ENCODE data around the gene SLC7A10. TPM values are rescaled to one million over a fixed set of nuclear protein-coding genes. Genes with fewer than 3 reads are reported as not detected.

SLC7A10 gene
- total RNA-seq, 1 donor, result not detected

DNA sequence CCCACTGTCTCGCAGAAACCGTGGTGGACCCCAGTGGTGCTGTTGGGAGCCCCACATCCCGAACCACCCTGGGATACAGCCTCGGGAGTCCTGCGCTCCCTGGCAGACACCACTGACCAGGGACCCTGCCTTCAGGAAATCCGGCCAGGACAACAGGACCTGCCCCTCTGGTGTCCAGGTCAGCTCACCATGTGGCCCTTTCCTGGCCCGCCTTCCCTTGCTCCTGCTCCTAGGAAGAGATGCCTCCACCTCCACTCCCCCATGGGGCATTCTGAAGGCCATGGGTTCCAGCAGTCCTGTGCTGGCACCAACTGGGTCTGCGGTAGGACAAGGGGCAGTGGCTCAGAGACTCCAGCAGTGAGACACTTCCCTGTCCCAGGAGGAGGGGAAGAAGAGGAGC lies 22.5 kb upstream of the SLC7A10 start:
- Histone ChIP-seq H3K36me3 (ENCODE audit: insufficient read depth, low read length) (no peaks in the 10 kb centered on the region), H3K9me3 (ENCODE audit: low read depth, low read length) (no peaks in the 10 kb centered on the region), H3K27ac (ENCODE audit: low read depth, low read length) (no peak overlapping the region), H4K20me1 (ENCODE audit: insufficient read depth, low read length) (no peaks in the 10 kb centered on the region), H2AFZ (ENCODE audit: low read length) (no peak overlapping the region), H3K4me3 (ENCODE audit: insufficient read depth, low read length) (no peak overlapping the region), H3K4me1 (ENCODE audit: insufficient read depth, low read length) (no peaks in the 10 kb centered on the region), H3K79me2 (ENCODE audit: insufficient read depth, low read length) (no peaks in the 10 kb centered on the region), H3K27me3 (ENCODE audit: insufficient read depth, low read length) (no peaks in the 10 kb centered on the region), H3K4me2 (ENCODE audit: insufficient read depth, low read length) (no peak overlapping the region)
- TF ChIP-seq, protein P1, sequence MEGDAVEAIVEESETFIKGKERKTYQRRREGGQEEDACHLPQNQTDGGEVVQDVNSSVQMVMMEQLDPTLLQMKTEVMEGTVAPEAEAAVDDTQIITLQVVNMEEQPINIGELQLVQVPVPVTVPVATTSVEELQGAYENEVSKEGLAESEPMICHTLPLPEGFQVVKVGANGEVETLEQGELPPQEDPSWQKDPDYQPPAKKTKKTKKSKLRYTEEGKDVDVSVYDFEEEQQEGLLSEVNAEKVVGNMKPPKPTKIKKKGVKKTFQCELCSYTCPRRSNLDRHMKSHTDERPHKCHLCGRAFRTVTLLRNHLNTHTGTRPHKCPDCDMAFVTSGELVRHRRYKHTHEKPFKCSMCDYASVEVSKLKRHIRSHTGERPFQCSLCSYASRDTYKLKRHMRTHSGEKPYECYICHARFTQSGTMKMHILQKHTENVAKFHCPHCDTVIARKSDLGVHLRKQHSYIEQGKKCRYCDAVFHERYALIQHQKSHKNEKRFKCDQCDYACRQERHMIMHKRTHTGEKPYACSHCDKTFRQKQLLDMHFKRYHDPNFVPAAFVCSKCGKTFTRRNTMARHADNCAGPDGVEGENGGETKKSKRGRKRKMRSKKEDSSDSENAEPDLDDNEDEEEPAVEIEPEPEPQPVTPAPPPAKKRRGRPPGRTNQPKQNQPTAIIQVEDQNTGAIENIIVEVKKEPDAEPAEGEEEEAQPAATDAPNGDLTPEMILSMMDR (IDR thresholded peaks at IDR 0.05; ENCODE audit: extremely low read depth, low read depth, low read length), result no peak
- DNase-seq (ENCODE audit: insufficient read length, low spot score, missing footprints), result no peak

DNA sequence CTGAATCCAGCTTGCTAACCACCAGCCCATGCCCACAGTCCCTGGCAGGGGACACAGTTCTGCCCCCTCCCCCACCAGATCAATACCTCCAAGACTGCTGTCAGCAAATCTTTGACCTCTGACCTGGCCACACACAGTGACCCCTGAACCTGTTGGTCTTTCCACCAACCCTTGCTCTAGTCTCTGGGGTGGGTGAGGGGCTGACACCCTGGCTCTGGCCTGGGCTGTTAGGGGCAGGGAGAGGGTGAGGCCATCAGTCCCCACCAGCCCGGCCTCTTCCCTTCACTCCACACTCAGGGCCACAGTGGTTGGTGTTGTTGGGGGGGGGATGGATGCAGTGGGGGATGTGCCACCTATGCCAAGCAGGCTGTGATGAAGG lies 21.8 kb upstream of the SLC7A10 start:
- H3K79me2 ChIP-seq (ENCODE audit: insufficient read depth, low read length), result no peaks in the 10 kb centered on the region
- H3K27ac ChIP-seq (ENCODE audit: low read depth, low read length), result no peak overlapping the region
- no peaks in the 10 kb centered on the region for H3K36me3 ChIP-seq (ENCODE audit: insufficient read depth, low read length)
- H3K4me1 ChIP-seq (ENCODE audit: insufficient read depth, low read length), result no peaks in the 10 kb centered on the region
- H4K20me1 ChIP-seq (ENCODE audit: insufficient read depth, low read length), result no peaks in the 10 kb centered on the region
- no peaks in the 10 kb centered on the region for H3K27me3 ChIP-seq (ENCODE audit: insufficient read depth, low read length)
- no peak overlapping the region for H3K4me3 ChIP-seq (ENCODE audit: insufficient read depth, low read length)
- H3K9me3 ChIP-seq (ENCODE audit: low read depth, low read length), result no peaks in the 10 kb centered on the region
- TF ChIP-seq, protein P1 (IDR thresholded peaks at IDR 0.05; ENCODE audit: extremely low read depth, low read depth, low read length), result no peak
- no peak overlapping the region for H3K4me2 ChIP-seq (ENCODE audit: insufficient read depth, low read length)
- DNase-seq (ENCODE audit: insufficient read length, low spot score, missing footprints), result no peak
- no peak overlapping the region for H2AFZ ChIP-seq (ENCODE audit: low read length)

DNA sequence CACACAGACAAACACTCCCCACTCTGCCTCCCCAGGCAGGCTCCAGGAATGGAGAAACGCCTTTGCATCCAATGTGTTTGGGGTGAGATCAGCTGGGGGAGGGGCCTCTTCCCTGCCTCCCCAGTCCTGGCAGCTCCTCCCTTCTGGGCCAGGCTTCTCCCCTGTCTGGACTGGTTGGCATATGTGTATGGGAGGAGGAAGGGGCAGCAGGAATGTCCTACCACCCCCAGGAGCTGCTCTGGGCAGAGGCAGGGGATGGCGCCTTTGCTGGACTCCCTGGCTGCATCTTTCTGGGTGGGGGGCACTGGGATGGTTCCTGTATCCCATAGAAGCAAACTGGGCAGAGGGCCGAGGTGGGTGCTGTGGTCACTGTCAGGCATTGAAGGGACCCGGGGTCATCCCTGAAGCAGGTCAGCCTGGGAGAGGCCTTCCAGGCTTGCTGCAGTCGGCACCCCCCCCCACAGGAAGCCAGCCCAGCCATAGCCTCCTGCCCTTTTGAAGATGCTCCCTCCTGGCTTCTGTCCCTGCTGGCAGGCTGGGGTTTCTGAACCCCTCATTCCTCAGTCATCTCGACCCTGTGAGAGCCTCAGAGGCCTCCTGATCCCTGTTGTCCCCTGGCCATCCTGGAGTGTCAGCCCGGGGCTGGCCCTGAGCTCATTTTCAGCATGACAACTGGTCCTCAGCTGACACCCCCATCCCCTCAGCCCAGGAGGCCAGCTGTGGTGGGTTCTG lies 21.2 kb upstream of the SLC7A10 start:
- DNase-seq (ENCODE audit: insufficient read length, low spot score, missing footprints), result no peak
- no peaks in the 10 kb centered on the region for H3K27me3 ChIP-seq (ENCODE audit: insufficient read depth, low read length)
- no peaks in the 10 kb centered on the region for H3K79me2 ChIP-seq (ENCODE audit: insufficient read depth, low read length)
- H3K36me3 ChIP-seq (ENCODE audit: insufficient read depth, low read length), result no peaks in the 10 kb centered on the region
- no peaks in the 10 kb centered on the region for H3K4me1 ChIP-seq (ENCODE audit: insufficient read depth, low read length)
- TF ChIP-seq, protein P1 (IDR thresholded peaks at IDR 0.05; ENCODE audit: extremely low read depth, low read depth, low read length), result no peak
- no peak overlapping the region for H3K27ac ChIP-seq (ENCODE audit: low read depth, low read length)
- no peaks in the 10 kb centered on the region for H3K9me3 ChIP-seq (ENCODE audit: low read depth, low read length)
- no peaks in the 10 kb centered on the region for H4K20me1 ChIP-seq (ENCODE audit: insufficient read depth, low read length)
- no peak overlapping the region for H3K4me2 ChIP-seq (ENCODE audit: insufficient read depth, low read length)
- no peak overlapping the region for H2AFZ ChIP-seq (ENCODE audit: low read length)
- no peak overlapping the region for H3K4me3 ChIP-seq (ENCODE audit: insufficient read depth, low read length)

DNA sequence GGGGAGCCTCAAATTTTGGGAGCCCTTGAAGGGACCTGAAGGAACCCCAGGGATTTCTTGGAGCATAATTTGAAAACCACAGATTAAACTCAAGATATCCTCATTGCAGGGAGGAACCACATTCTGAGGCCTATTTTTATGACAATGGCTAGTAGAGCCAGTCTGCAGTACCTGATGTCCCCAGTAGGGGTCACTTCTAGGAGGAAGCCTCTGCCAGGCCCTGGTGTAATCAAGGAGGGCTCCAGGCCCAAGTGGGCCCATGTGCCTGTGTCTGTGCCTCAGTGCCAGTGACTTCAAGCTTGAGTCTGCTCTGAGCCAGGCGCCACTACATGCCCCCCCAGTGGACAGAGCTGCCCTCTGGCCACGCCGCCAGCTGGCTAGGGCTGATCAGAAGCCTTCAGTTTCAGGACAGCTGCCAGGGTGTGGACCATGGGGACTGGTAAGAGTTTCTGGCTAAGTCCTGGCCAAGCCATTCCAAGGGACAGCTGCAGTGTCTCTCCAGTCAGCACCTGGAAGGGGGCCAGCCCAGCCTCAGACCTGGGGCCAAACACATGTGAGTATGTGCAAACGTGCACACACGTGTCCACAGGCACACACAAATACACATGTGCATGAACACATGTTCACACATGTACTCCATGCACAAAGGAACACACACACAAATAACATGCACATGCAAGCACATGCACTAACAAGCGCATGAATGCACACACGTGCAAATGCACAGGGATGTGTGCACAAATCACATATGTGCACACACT lies 20.5 kb upstream of the SLC7A10 start:
- Histone ChIP-seq H3K4me2 (ENCODE audit: insufficient read depth, low read length) (no peak overlapping the region), H3K36me3 (ENCODE audit: insufficient read depth, low read length) (no peaks in the 10 kb centered on the region), H2AFZ (ENCODE audit: low read length) (no peak overlapping the region), H4K20me1 (ENCODE audit: insufficient read depth, low read length) (no peaks in the 10 kb centered on the region), H3K9me3 (ENCODE audit: low read depth, low read length) (no peaks in the 10 kb centered on the region), H3K4me1 (ENCODE audit: insufficient read depth, low read length) (no peaks in the 10 kb centered on the region), H3K4me3 (ENCODE audit: insufficient read depth, low read length) (no peak overlapping the region), H3K27me3 (ENCODE audit: insufficient read depth, low read length) (no peaks in the 10 kb centered on the region), H3K27ac (ENCODE audit: low read depth, low read length) (no peak overlapping the region), H3K79me2 (ENCODE audit: insufficient read depth, low read length) (no peaks in the 10 kb centered on the region)
- TF ChIP-seq, protein P1 (IDR thresholded peaks at IDR 0.05; ENCODE audit: extremely low read depth, low read depth, low read length), result peak; percentile 50
- no peak for DNase-seq (ENCODE audit: insufficient read length, low spot score, missing footprints)

Data from osteoblast (primary cell).